HG02642 (cell line): ENCODE measurements around the gene BAIAP3.

ENCODE experiments used
- ATAC-seq: cut with Tn5 transposase; IDR thresholded peaks from one replicate; pipeline ENCODE4 v1.9.1; 2021; ENCODE audit warnings: mild to moderate bottlenecking; ENCODE audit not compliant: unreplicated experiment, poor library complexity

Gene BAIAP3

GRCh38 chr16:1362807-1363206, 29.4 kb downstream of the BAIAP3 start:
- no peak for ATAC-seq

- peak; percentile 59 for ATAC-seq
Observed at GRCh38 chr16:1363501-1364041, 30.1 kb downstream of the BAIAP3 start.

DNA sequence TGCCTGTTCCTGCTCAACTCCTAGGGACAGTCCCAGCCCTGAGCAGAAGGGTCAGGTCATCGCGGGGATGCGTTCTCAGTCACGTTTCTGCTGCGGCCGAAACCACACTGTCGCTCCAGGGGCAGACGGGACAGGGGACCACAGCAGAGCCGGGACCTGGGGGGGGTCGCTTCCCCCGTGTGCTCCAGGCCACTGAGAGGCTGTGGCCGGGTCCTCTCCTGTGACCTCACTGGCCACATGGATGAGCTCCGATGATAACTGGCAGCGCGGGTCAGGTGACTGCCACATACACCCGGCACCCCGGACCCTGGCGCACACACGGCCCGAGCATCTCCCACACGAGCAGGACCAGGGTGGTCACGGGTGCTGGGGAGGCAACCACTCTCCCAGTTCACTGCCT, 31.1 kb downstream of the BAIAP3 start:
- no peak for ATAC-seq

DNA sequence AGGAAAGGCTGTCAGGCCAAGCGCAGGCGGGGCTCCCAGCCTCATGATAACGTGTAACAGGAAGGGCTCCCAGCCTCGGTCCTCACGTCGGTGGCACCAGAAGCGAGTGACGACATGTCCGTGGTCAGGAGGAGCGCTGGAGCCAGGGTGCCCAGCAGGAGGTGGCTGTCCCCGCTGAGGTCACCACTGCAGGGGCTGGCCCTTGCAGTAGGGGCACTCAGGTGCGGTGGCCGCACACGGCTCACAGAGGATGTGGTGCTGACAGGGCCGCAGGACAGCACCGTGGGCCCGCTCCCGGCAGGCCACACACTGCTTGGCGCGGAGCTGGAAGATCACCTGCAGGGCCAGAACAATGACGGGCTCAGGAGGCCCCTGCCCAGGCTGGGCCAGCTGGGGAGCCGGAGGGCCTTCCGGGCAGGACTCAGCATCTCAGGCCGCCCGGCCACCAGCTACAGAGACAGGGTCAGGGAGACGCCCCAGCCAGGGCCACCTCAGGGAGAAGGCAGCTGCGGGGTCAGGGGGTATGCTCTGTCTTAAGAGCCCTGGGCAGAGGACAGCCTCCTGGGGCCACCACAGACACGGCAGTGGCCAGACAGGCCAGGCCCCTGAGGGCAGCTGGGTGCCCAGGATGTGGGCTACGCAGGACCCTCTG, 32.7 kb downstream of the BAIAP3 start:
- no peak for ATAC-seq

DNA sequence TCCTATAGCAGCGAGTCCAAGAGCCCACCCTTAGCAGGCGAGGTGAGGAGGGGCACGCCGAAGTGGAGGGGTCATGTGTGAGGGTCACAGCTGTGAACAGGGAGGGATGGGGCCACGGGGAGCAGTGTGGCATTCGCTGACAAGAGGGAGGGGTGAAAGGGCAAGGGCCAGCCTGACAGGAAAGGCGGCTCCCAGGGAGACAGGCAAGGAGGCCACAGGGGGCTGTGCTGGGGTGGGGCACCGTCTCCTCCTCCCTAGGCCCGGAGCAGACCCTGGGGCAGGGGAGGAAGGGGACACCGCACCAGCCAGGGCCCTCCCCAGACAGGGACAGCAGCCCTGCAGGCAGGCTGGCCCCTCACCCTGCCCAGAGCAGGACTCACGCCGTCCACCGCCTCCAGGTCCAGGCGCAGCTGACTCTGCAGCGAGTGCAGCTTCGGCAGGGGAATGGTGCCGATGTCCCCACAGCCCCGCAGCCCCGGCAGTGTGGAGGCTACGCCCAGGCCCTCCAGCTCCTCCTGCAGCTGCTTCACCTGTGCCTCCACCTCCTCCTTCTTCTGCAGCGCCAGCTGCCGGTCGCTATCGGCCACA, 33.4 kb downstream of the BAIAP3 start:
- no peak for ATAC-seq

DNA sequence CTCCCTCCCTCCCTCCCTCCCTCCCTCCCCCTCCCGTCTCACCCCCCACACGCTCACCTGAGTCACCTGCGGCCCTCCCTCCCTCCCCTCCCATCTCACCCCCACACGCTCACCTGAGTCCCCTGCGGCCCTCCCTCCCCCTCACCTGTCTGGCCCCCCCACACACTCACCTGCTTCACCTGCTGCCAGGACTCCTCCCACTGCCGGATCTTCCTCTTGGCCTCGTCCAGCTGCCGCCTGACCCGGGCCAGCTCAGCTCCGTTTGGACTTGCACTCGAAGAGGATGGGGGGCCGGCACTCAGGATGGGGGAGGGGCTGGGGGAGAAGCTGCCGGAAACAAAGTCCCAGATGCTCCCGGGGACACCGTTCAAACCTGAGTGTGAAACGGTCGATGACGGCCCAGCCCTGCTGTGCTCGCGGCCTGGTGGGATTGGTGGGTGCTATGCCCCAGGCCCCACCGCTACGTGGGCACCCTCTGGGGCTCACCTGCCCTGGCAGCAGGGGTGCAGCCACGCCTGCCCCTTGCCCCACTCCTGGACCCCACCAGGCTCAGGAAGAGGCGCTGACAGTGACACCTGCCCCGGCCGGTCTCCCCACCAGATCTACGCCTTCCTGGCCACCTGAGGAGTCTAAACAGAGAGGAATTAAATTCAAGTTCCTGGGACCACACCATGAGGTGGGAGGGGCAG, 34.2 kb downstream of the BAIAP3 start:
- no peak for ATAC-seq

DNA sequence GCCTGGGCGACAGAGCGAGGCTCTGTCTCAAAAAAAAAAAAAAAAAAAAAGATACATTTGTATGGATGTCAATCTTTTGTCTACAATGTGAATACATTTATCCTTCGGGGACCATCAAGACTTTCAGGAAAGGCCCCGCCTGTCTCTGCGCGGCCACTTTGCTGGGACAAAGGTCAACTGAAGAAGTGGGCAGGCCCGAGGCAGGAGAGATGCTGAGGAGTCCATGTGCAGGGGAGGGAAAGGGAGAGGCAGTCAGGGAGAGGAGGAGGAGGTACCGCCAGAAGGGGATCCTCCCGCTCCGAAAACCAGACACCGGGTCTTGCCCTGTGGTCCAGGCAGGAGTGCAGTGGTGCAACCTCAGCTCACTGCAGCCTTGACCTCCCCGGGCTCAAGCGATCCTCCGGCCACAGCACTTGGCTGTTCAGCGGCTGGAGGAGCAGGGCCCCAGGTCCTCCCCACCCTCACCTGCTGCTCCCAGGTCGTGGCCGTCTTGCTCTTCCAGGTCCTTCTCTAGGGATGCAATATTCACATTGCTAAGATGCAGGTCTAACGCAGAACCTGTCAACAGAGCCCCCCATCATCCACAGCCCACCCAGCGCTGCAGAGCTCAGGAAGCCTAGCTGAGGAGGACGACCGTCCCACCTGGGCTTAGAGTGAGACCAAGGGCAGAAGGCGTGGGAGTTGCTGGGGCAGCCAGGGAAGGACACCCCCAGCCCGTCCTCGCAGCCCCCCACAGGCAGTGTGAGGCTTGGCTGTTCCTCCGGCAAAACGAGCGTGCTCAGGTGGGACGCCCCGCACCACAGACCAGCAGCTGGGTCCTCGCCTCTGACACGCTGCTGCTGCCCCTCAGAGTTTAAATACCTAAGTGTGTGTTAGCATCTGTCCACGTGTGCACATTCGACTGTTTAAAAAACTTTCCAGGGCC, 37.9 kb downstream of the BAIAP3 start:
- no peak for ATAC-seq

- ATAC-seq = no peak
Observed at GRCh38 chr16:1372292-1372950, 39.0 kb downstream of the BAIAP3 start.

DNA sequence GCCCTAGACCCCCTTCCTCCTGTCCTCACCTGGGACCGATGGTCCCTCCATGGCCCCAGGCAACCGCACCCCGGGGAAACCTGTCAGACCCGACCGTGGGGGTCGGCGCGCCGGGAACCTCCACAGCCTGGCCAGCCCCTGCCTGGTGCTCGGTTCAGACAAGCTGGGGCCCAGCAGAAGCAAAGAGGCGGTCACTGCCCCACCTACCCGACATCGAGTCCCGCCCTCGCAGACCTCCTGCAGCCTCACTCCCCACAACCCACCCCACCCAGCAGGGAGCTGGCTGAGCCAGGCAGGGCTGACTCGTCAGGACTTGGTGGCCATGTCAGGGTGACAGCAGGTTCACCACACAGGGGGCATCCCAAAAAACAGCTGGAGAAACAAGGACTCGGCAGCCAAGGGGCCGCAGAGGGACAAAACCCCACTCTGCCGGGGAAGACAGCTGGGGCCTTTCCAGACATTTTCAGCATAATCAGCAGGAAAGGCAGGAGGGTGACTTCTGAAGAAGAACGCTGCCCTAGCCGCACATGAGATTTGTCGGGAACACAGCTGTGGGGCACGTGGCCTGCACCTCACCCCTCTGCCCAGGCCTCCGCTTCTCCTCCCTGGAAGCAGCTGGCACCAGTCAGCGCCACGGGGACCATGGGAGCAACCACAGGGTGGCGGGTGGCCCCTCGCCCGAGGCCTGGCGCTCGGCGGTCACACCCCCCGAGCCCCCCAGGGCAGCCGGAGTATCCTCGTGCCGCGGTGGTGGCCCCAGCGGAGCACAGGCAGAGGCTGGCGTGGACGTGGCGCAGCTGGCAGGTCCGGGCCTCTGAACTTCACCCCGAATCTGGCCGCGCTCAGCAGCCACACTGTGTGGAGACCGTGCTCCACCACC, 41.2 kb downstream of the BAIAP3 start:
- ATAC-seq = no peak

GRCh38 chr16:1375298-1375640, 41.8 kb downstream of the BAIAP3 start:
- ATAC-seq = no peak

- ATAC-seq = no peak
Observed at GRCh38 chr16:1375741-1376410, 42.4 kb downstream of the BAIAP3 start.

GRCh38 chr16:1377406-1378010, 44.1 kb downstream of the BAIAP3 start:
- ATAC-seq = no peak

DNA sequence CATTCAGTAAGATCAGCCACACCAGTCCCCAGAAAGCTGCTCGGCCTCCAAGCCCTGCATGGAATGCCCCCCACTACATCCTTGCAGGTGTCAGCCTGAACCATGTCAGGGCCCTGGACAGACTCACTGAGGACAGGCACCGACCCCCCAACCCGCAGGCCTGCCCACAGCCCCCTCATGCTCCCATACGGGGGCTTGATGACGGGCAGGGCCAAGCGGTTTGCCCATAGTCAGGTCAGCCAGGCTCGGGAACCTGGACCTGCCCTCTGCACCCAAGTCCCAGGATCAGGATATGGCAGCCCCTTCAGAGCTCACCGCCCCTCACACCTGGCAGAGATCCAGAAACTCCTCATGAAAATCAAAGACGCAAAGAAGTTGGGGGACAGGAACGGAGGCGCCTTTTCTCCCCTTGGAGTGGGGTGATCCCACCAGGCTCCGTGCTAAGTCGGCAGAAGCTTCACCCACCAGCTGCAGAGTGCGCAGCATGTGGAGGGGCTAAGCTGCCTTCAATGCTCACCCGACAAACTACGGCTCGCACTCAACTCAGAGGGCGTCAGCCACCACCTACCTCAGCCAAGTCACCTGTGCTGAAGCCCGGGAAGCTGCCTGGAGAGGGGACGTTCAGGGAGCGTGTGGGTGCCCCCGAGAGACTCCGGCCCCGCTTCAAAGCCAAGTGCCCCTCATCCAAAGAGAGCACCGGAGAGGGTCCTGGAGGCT, 44.8 kb downstream of the BAIAP3 start:
- ATAC-seq = no peak

DNA sequence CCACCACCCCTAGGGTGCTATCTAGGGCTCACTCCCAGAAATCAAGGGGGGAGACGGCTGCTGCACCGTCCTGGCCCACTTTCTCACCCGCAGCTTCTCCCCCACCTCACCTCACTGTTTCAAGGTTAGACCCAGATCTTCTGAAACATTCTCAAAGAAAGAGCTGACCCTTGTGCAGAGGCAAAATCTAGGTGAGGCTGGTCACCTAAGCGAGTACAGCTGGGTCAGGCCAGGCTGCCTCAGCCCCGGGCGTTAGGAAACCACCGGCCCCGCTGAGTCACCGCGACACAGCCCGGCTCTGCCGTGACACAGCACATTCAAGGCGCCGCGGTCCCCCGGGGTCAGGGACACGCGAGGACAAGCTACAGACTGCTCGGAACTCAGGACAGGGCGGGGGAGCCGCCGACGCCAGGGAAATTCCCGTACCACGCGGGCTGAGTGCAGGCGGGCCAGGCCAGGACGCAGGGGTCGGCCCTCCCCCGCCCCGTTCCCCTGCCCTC, 45.4 kb downstream of the BAIAP3 start:
- ATAC-seq = peak; percentile 47

DNA sequence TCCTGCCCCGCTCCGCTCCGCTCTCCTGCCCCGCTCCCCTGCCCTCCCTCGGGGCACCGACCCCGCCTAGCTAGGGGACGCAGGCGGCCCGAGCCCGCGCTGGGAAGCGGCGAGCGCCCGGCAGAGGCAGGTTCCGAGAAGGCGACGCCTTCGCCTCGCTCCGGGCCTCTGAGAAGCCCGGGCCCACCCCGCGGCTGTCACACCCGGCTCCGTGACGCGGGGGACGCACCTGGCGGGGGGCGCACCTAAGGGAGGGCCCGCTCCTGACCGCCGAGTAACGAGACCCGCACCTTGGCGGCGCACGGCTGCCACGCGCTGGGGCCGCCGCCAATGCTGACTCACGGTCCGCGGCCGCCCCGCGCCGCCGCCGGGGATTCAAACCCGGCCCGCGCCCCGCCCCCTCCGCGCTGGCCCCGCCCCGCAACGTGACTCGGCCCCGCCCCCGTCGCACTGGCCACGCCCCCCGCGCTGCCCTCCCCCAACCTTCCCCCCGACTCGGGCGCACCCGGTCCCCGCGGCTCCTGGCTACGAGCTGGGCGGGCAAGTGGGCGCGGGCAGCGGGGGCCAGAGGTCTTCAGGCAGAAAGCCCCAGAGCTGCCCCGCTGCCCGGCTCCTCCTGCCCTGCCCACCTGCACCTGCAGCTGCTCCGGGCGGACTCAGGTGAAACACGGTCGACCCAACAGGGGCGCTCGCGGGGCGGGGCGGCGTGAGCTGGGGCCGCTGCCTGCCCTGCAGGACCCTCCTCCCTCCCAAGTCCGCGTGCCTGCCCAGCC, 46.0 kb downstream of the BAIAP3 start:
- peak; percentile 53 for ATAC-seq

DNA sequence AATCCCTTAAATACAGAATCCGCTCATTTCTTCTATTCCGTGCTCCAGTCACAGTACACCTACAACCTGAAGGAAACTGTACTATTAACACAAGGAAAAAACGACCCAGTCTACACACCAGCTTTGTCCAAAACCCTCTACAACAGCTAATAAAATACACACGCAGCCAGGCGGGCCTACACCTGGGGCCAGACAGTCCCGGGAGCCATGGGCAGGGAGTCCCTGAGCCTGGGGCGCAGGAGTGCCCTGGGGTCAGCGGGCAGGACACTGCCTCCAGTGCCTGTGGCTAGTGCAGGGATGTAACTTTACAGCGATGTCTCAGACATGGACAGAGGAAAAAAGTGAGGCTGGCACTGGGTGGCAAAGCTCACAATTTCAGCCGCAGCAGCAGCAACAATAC, 46.8 kb downstream of the BAIAP3 start:
- ATAC-seq = no peak
